Heart right ventricle (tissue), 16 donors: ENCODE results near the gene PATJ. TPM values are rescaled to one million over a fixed set of nuclear protein-coding genes. Genes with fewer than 3 reads are reported as not detected.
A peak's percentile ranks its signal among the peaks of the same experiment; 100 is the strongest.

ENCODE experiments used
- ATAC-seq, 8 donors: fragments of 200-7000 bp; cut with Tn5 transposase; one replicate each; pipeline ENCODE4 v1.9.1; 2020; ENCODE audit warnings: mild to moderate bottlenecking in 8 of 8, moderate library complexity in 8 of 8, moderate number of reproducible peaks in 1 of 8
- DNase-seq, 2 donors: peaks; one replicate each; pipeline ENCODE4 v3.0.0-alpha.2; 2020
- H3K27ac ChIP-seq, 10 donors: fragments of 200-600 bp; sonication (generic) in 2 of 10; one replicate each; pipeline versions ENCODE4 v1.5.0 to v1.8.0; 2020 to 2022; ENCODE audit warnings: mild to moderate bottlenecking in 3 of 10
- H3K27me3 ChIP-seq, 7 donors: fragments of 200-600 bp; one replicate each; pipeline ENCODE4 v1.8.0; 2021 to 2022; ENCODE audit warnings: mild to moderate bottlenecking in 2 of 7
- H3K36me3 ChIP-seq, 9 donors: fragments of 200-600 bp; sonication (generic) in 1 of 9; one replicate each; pipeline versions ENCODE4 v1.5.0 to v1.8.0; 2020 to 2022; ENCODE audit warnings: mild to moderate bottlenecking in 2 of 9
- H3K4me1 ChIP-seq, 9 donors: fragments of 200-600 bp; sonication (generic) in 1 of 9; one replicate each; pipeline versions ENCODE4 v1.5.0 to v1.8.0; 2020 to 2022; ENCODE audit warnings: mild to moderate bottlenecking in 4 of 9
- H3K4me3 ChIP-seq, 10 donors: fragments of 200-600 bp; sonication (generic) in 2 of 10; one replicate each; pipeline versions ENCODE4 v1.5.0 to v1.8.0; 2020 to 2022; ENCODE audit warnings: mild to moderate bottlenecking in 7 of 10, moderate library complexity in 2 of 10
- H3K9me3 ChIP-seq, 11 donors: fragments of 200-600 bp in 10 of 11; sonication (generic) in 2 of 11; one replicate each; pipeline versions ENCODE4 v1.5.0 to v1.8.0; 2013 to 2022; ENCODE audit warnings: mild to moderate bottlenecking in 2 of 11, control low read depth in 1 of 11, moderate library complexity in 1 of 11
- WGBS, 2 donors: extraction: QIAGEN DNeasy Blood & Tissue Kit; methylation state at CpG; one replicate each; pipeline ENCODE4 v1.1.7; 2013; ENCODE audit warnings: inconsistent platforms in 1 of 2; 5-methylcytosine and 5-hydroxymethylcytosine counted together
- intact Hi-C, 10 donors: fragments of 100-400 bp; cut with DNase I; formaldehyde crosslinking; loops; one replicate each; pipeline versions ENCODE4 v1.11.1 to v1.14.2; 2022
- polyA plus RNA-seq, 2 donors: library from polyadenylated mRNA; stranded (reverse); fragments of 200-250 nt; gene quantifications; one replicate each; pipeline ENCODE4 v1.2.3, GENCODE V29; 2013
- total RNA-seq, 10 donors: library from RNA; stranded (reverse); fragmentation: NEBNext Ultra II Directional in 3 of 10; extraction: Animal tissue kit (Norgen Biotek cat#: 25700) in 3 of 10; gene quantifications; one replicate each; pipeline versions ENCODE4 v1.2.1 to v1.2.4, GENCODE V29; 2021 to 2023
- TF ChIP-seq, protein P1 (sequence below), 9 donors: fragments of 200-600 bp; sonication (generic) in 2 of 9; IDR thresholded peaks; one replicate each; pipeline versions ENCODE4 v1.5.0 to v1.8.0; 2021 to 2022; ENCODE audit warnings: antibody characterized with exemption in 9 of 9, mild to moderate bottlenecking in 5 of 9, moderate library complexity in 1 of 9
- donor health status: Arrhythmogenic right ventricular cardiomyopathy.
- donor health status: ischemic (EF 13 %, LVEDD 7.1; RV severe dilation, severe dysfunction).
- donor health status: healthy with polysubstance abuse.
- donor health status: DM: no; HTN: yes; CAD: no.
- donor health status: DM: no; HTN: no; CAD: no.
- donor health status: ischemic (EF 25% LVEDD 6.9; RV normal size, moderate dysfunction).
- donor health status: ischemic (EF 25% LVEDD 5.7; RV mildly dilated, moderate dysfunction).
- donor health status: healthy.
- donor health status: DM: yes; HTN: yes; CAD: no.
- donor health status: Ischemic cardiomyopathy.
- donor health status: ischemic (EF 35%, LVEDD 5.7; RV mildly dilated, moderate dysfunction).
- donor health status: nonischemic (EF 11% LVEDD 7.7; RV severe dilation, severe dysfunction).
- donor health status: DM: yes; HTN: yes; CAD: no.
- donor health status: PGD.
- donor health status: ischemic (EF 29% LVEDD 5.4; RV normal size, mild dysfunction).
- donor health status: nonischemic (EF 23%, LVEDD 6.1; RV moderate dilation, normal function).

PATJ gene
- total and polyA plus RNA-seq, 12 donors: 3.7 to 213 (median 119) TPM

DNA sequence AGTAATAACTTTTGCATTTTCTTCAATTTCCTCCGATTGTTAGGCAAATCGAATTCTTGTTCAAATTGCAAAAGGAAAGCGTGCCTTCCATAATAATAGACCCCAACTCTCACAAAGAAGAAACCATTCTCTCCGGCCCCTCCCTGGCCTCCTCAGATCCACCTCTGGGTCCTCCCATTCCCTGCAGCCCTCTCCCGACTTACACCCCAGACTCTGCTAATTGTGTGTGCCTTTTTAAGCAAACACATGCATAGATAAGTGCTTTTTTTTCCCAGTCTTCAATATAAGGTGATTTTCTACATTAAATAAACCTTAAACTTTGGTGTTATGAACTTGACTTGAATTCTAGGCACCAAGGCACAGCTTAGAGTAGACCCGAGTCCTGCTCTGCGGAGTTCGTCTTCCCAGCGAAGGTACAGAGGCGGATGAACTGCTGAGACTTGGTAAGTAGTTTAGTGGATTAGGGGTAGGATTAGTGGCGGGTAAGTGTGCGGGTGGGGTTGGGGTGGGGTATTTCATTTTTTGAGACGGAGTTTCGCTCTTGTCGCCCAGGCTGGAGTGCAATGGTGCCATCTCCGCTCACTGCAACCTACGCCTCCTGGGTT lies 453.9 kb downstream of the PATJ start:
- intact Hi-C loops: no loop called here
- no peak overlapping the region for H3K4me3 ChIP-seq
- peaks cover 11 to 48% (median 41%) of the 10 kb centered on the region in 7 donors for H3K27me3 ChIP-seq
- no peaks in the 10 kb centered on the region for H3K36me3 ChIP-seq
- H3K9me3 ChIP-seq: no peaks in the 10 kb centered on the region
- TF ChIP-seq, protein P1, sequence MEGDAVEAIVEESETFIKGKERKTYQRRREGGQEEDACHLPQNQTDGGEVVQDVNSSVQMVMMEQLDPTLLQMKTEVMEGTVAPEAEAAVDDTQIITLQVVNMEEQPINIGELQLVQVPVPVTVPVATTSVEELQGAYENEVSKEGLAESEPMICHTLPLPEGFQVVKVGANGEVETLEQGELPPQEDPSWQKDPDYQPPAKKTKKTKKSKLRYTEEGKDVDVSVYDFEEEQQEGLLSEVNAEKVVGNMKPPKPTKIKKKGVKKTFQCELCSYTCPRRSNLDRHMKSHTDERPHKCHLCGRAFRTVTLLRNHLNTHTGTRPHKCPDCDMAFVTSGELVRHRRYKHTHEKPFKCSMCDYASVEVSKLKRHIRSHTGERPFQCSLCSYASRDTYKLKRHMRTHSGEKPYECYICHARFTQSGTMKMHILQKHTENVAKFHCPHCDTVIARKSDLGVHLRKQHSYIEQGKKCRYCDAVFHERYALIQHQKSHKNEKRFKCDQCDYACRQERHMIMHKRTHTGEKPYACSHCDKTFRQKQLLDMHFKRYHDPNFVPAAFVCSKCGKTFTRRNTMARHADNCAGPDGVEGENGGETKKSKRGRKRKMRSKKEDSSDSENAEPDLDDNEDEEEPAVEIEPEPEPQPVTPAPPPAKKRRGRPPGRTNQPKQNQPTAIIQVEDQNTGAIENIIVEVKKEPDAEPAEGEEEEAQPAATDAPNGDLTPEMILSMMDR (IDR thresholded peaks at IDR 0.05): no peak
- H3K27ac ChIP-seq: no peak overlapping the region
- H3K4me1 ChIP-seq: peaks cover 0 to 20% (median 0%) of the 10 kb centered on the region in 9 donors
- DNase-seq: no peak
- WGBS, 2 donors: 73 to 75% methylated on average over 17 of the region's 17 CpGs
- no peak for ATAC-seq

DNA sequence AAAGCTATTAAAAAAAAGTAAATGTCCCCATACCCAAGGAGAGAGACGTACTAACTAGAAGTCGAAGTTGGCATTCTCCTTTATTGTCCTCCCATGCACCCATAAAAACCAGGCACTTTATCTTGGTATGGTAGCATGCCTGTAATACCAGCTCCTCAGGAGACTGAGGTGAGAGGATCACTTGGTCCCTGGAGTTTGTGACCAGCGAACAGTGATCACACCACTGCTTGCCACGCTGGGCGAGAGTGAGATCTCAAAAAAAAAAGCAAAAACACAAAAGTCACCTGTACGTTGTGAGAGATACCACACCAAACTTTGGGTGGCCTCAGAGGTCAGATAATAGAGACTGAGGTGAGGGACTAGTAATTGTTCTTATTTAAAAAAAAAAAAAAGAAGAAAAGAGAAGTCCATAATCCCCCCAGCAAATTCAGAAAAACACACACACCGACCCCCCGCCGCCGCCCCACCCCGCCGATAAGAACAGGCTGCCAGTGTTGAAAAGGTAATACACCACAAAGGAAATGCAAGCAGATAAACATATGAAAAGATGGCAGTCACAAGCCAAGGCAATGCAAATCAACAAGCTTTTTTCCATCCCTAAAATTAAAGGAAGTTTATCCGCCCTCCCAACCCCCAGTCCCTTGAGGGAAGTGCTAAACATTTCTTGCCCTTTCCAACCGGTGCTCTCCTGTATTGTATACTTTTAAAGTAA lies 455.9 kb downstream of the PATJ start:
- Histone ChIP-seq H3K4me3 (no peak overlapping the region), H3K27me3 (peaks cover 11 to 48% (median 41%) of the 10 kb centered on the region in 7 donors), H3K4me1 (peaks cover 0 to 20% (median 0%) of the 10 kb centered on the region in 9 donors), H3K36me3 (no peaks in the 10 kb centered on the region), H3K9me3 (no peaks in the 10 kb centered on the region), H3K27ac (no peak overlapping the region)
- intact Hi-C loops: no loop called here
- DNase-seq (no peak), ATAC-seq (peak in 1 of 8 donors; percentile 28)
- WGBS, 2 donors: 38 to 45% methylated on average over 14 of the region's 14 CpGs
- TF ChIP-seq, protein P1 (IDR thresholded peaks at IDR 0.05): no peak

DNA sequence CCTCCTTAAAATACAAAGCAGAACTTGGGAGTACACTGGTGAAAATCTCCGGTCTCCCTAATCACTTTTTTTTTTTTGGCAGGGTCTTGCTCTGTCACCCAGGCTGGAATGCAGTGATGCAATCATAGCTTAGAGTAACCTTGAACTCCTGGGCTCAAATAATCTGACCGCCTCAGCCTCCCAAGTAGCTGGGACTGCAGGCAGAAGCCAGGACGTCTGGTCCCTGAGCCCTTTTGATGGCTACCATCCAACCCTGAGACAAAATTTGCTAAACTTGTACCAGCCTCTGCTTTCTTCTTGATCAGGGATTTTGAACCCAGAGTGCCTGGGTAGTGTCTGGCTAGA lies 456.5 kb downstream of the PATJ start:
- TF ChIP-seq, protein P1 (IDR thresholded peaks at IDR 0.05): no peak
- no peaks in the 10 kb centered on the region for H3K9me3 ChIP-seq
- no peaks in the 10 kb centered on the region for H3K36me3 ChIP-seq
- ATAC-seq: peak in 1 of 8 donors; percentile 47
- peaks cover 11 to 46% (median 39%) of the 10 kb centered on the region in 7 donors for H3K27me3 ChIP-seq
- WGBS, 2 donors: 10 to 12% methylated on average over 3 of the region's 3 CpGs
- intact Hi-C loops: no loop called here
- peaks cover 0 to 20% (median 0%) of the 10 kb centered on the region in 9 donors for H3K4me1 ChIP-seq
- H3K27ac ChIP-seq: no peak overlapping the region
- no peak for DNase-seq
- H3K4me3 ChIP-seq: no peak overlapping the region

DNA sequence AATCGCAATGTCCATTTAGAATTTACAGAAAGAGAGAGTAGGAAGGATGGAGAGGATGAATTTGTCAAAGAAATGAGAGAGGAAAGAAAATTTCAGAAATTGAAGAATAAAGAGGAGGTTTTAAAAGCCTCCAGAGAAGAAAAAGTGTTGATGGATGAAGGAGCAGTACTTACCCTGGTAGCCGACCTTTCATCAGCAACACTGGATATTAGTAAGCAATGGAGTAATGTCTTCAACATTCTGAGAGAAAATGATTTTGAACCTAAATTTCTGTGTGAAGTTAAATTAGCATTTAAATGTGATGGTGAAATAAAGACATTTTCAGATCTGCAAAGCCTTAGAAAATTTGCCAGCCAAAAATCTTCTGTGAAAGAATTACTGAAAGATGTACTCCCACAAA lies 464.9 kb downstream of the PATJ start:
- ATAC-seq: no peak
- TF ChIP-seq, protein P1 (IDR thresholded peaks at IDR 0.05): no peak
- DNase-seq: no peak
- WGBS, 2 donors: 94 to 97% methylated on average over 2 of the region's 2 CpGs
- intact Hi-C loops: no loop called here
- Histone ChIP-seq H3K27me3 (peaks cover 0 to 8% (median 0%) of the 10 kb centered on the region in 7 donors), H3K4me1 (no peaks in the 10 kb centered on the region), H3K9me3 (peaks cover 0 to 26% (median 14%) of the 10 kb centered on the region in 11 donors), H3K36me3 (no peaks in the 10 kb centered on the region), H3K27ac (no peak overlapping the region), H3K4me3 (no peak overlapping the region)
